ENCODE measurements around the gene LRP1B. TPM values are rescaled to one million over a fixed set of nuclear protein-coding genes. Genes with fewer than 3 reads are reported as not detected.
"Not testable (repeated sequence)": the region's sequence is repeated elsewhere in the genome, so short reads cannot be mapped to it uniquely, and the experiment has no call there.

LRP1B gene
- total and polyA plus RNA-seq, 2 donors from 2014 or later, result 0.69 to 1.2 TPM

GRCh38 chr2:142097711-142098110 is 33.1 kb downstream of the LRP1B start:
- no peak for TF ChIP-seq CTCF (IDR thresholded peaks at IDR 0.05; ENCODE audit: borderline replicate concordance, extremely low read depth, insufficient read depth)
- intact Hi-C loops (cut with DNase I), result no loop called here
- Histone ChIP-seq H3K9ac (ENCODE audit: low read length in 3 of 3) (no peak overlapping the region), H3K4me3 (ENCODE audit: low read length in 3 of 3) (no peak overlapping the region), H3K27ac (ENCODE audit: low read depth in 2 of 2, low read length in 2 of 2) (no peak overlapping the region), H3K9me3 (ENCODE audit: control insufficient read depth in 2 of 3, insufficient read depth in 1 of 3, low read length in 3 of 3) (no peaks in the 10 kb centered on the region), H3K4me1 (ENCODE audit: control insufficient read depth in 2 of 3, insufficient read depth in 2 of 3, low read depth in 1 of 3, low read length in 3 of 3) (no peaks in the 10 kb centered on the region), H3K27me3 (ENCODE audit: control insufficient read depth, insufficient read depth, low read length) (no peaks in the 10 kb centered on the region), H3K36me3 (ENCODE audit: control insufficient read depth in 2 of 3, insufficient read depth in 3 of 3, low read length in 3 of 3) (no peaks in the 10 kb centered on the region)
- no peak for DNase-seq
- no peak for FAIRE-seq

- Histone ChIP-seq H3K36me3 (ENCODE audit: control insufficient read depth in 2 of 3, insufficient read depth in 3 of 3, low read length in 3 of 3) (no peaks in the 10 kb centered on the region), H3K9ac (ENCODE audit: low read length in 3 of 3) (no peak overlapping the region), H3K4me1 (ENCODE audit: control insufficient read depth in 2 of 3, insufficient read depth in 2 of 3, low read depth in 1 of 3, low read length in 3 of 3) (no peaks in the 10 kb centered on the region), H3K9me3 (ENCODE audit: control insufficient read depth in 2 of 3, insufficient read depth in 1 of 3, low read length in 3 of 3) (no peaks in the 10 kb centered on the region), H3K27ac (ENCODE audit: low read depth in 2 of 2, low read length in 2 of 2) (no peak overlapping the region), H3K27me3 (ENCODE audit: control insufficient read depth, insufficient read depth, low read length) (no peaks in the 10 kb centered on the region), H3K4me3 (ENCODE audit: low read length in 3 of 3) (no peak overlapping the region)
- no peak for DNase-seq
- no peak for FAIRE-seq
- intact Hi-C loops (cut with DNase I), result no loop called here
- TF ChIP-seq CTCF (IDR thresholded peaks at IDR 0.05; ENCODE audit: borderline replicate concordance, extremely low read depth, insufficient read depth), result no peak
Observed at GRCh38 chr2:142095647-142096046, 35.2 kb downstream of the LRP1B start.

- FAIRE-seq (no peak), DNase-seq (no peak)
- intact Hi-C loops (cut with DNase I), result no loop called here
- H3K36me3 ChIP-seq (ENCODE audit: control insufficient read depth in 2 of 3, insufficient read depth in 3 of 3, low read length in 3 of 3), result no peaks in the 10 kb centered on the region
- no peak for TF ChIP-seq CTCF (IDR thresholded peaks at IDR 0.05; ENCODE audit: borderline replicate concordance, extremely low read depth, insufficient read depth)
- no peak overlapping the region for H3K4me3 ChIP-seq (ENCODE audit: low read length in 3 of 3)
- H3K27ac ChIP-seq (ENCODE audit: low read depth in 2 of 2, low read length in 2 of 2), result no peak overlapping the region
- H3K9ac ChIP-seq (ENCODE audit: low read length in 3 of 3), result no peak overlapping the region
- no peaks in the 10 kb centered on the region for H3K27me3 ChIP-seq (ENCODE audit: control insufficient read depth, insufficient read depth, low read length)
- H3K9me3 ChIP-seq (ENCODE audit: control insufficient read depth in 2 of 3, insufficient read depth in 1 of 3, low read length in 3 of 3), result no peaks in the 10 kb centered on the region
- H3K4me1 ChIP-seq (ENCODE audit: control insufficient read depth in 2 of 3, insufficient read depth in 2 of 3, low read depth in 1 of 3, low read length in 3 of 3), result no peaks in the 10 kb centered on the region
Observed at GRCh38 chr2:142094233-142094632, 36.6 kb downstream of the LRP1B start.

GRCh38 chr2:142088058-142088568 is 42.7 kb downstream of the LRP1B start:
- no peaks in the 10 kb centered on the region for H3K36me3 ChIP-seq (ENCODE audit: control insufficient read depth in 2 of 3, insufficient read depth in 3 of 3, low read length in 3 of 3)
- H3K4me1 ChIP-seq (ENCODE audit: control insufficient read depth in 2 of 3, insufficient read depth in 2 of 3, low read depth in 1 of 3, low read length in 3 of 3), result no peaks in the 10 kb centered on the region
- intact Hi-C loops (cut with DNase I), result no loop called here
- no peak overlapping the region for H3K9ac ChIP-seq (ENCODE audit: low read length in 3 of 3)
- TF ChIP-seq CTCF (IDR thresholded peaks at IDR 0.05; ENCODE audit: borderline replicate concordance, extremely low read depth, insufficient read depth), result no peak
- no peaks in the 10 kb centered on the region for H3K9me3 ChIP-seq (ENCODE audit: control insufficient read depth in 2 of 3, insufficient read depth in 1 of 3, low read length in 3 of 3)
- no peak overlapping the region for H3K4me3 ChIP-seq (ENCODE audit: low read length in 3 of 3)
- FAIRE-seq, result no peak
- H3K27ac ChIP-seq (ENCODE audit: low read depth in 2 of 2, low read length in 2 of 2), result no peak overlapping the region
- no peak for DNase-seq
- H3K27me3 ChIP-seq (ENCODE audit: control insufficient read depth, insufficient read depth, low read length), result no peaks in the 10 kb centered on the region

GRCh38 chr2:142087585-142087984 is 43.2 kb downstream of the LRP1B start:
- DNase-seq; intact Hi-C loops (cut with DNase I); H3K9ac ChIP-seq (ENCODE audit: low read length in 3 of 3); H3K4me3 ChIP-seq (ENCODE audit: low read length in 3 of 3); H3K36me3 ChIP-seq (ENCODE audit: control insufficient read depth in 2 of 3, insufficient read depth in 3 of 3, low read length in 3 of 3); FAIRE-seq; H3K9me3 ChIP-seq (ENCODE audit: control insufficient read depth in 2 of 3, insufficient read depth in 1 of 3, low read length in 3 of 3); H3K27ac ChIP-seq (ENCODE audit: low read depth in 2 of 2, low read length in 2 of 2); H3K4me1 ChIP-seq (ENCODE audit: control insufficient read depth in 2 of 3, insufficient read depth in 2 of 3, low read depth in 1 of 3, low read length in 3 of 3); H3K27me3 ChIP-seq (ENCODE audit: control insufficient read depth, insufficient read depth, low read length): not testable (repeated sequence)
